Activated CD4-positive, alpha-beta T cell treated with anti-CD3 and anti-CD28 coated beads, Interleukin-10, Interleukin-2, amounts not matched to agents 100 ng/mL and 50 ng/mL, durations not matched to agents 16 hours and 8 hours (primary cell): ENCODE data around the gene ZCCHC9.
"Not testable (repeated sequence)": the region's sequence is repeated elsewhere in the genome, so short reads cannot be mapped to it uniquely, and the experiment has no call there.

Source experiments
- DNase-seq: peaks from one replicate; pipeline ENCODE4 v3.0.0-alpha.2; 2020

The ZCCHC9 gene

GRCh38 chr5:81308836-81309235 is 7.4 kb downstream of the ZCCHC9 start:
- DNase-seq, result no peak

- DNase-seq, result no peak
Observed at GRCh38 chr5:81310402-81311063, 9.1 kb downstream of the ZCCHC9 start.

- DNase-seq, result no peak
Observed at GRCh38 chr5:81313278-81313677, 11.9 kb downstream of the ZCCHC9 start.

DNA sequence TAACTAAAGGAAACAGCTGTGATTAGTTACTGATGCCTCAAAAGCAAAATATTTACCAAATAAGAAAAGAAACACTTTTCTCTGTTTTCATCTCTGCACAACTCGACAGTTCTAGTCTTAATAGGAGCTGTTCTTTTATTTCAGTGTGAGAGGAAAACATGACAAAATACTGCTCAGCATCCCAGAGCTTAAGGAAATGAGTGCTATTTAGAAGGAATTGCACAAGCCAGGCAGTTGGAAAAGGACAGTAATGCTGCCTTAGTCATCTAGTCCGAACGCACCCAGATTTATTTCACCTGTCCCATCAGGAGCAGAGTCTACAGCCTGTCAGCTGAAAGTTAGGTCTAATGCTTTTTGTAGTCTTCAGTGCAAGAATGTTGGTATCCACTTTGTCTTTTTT is 12.3 kb downstream of the ZCCHC9 start:
- no peak for DNase-seq

DNA sequence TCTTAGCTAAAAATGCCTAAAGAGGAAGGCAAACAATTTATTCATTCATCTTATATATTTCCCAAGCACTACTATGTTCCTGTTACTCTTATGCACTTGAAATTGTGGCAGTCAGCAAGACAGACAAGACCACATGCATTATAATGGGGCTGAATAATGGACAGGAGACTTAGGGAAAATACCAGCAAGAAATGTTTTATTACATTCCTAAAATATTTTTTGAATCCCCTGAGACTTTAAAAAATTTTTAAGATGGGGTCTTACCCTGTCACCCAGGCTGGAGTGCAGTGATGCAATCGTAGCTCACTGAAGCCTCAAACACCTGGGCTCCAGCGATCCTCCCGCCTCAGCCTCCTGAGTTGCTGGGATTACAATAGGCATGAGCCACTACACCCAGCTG is 13.2 kb downstream of the ZCCHC9 start:
- DNase-seq, result no peak

DNA sequence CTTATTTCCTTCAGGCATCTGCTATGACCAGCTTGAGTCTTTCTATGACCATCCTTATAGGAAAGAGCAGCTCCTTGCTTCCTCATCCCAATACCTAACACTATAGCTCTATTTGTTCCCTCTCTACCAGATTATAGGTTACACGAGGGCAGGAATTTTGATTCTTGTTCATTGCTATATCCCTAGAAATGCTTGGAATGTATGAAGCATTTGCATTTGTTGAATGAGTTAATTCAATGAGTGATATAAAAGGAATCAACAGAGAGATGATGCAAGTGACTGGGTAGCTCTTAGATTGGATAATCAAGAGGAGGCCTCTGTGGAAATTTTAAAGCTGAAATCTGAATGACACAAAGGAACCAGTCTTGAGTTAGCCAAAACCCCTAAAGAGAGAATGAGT is 13.9 kb downstream of the ZCCHC9 start:
- no peak for DNase-seq

GRCh38 chr5:81315830-81316229 is 14.4 kb downstream of the ZCCHC9 start:
- DNase-seq, result no peak

- DNase-seq, result no peak
Observed at GRCh38 chr5:81316571-81316970, 15.2 kb downstream of the ZCCHC9 start.

DNA sequence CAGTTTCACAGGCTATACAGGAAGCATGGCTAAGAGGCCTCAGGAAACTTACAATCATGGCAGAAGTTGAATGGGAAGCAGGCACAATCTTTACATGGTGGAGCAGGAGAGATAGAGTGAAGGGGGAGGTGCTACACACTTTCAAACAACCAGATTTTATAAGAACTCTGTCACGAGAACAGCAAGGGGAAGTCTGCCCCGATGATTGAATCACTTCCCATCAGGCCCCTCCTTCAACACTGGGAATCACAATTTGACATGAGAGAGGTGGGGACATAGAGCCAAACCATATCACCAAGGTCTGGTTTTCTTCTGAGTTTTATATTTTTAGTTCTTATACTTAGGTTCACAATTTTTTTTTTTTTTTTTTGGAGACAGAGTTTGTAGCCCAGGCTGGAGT is 16.1 kb downstream of the ZCCHC9 start:
- DNase-seq, result no peak

DNA sequence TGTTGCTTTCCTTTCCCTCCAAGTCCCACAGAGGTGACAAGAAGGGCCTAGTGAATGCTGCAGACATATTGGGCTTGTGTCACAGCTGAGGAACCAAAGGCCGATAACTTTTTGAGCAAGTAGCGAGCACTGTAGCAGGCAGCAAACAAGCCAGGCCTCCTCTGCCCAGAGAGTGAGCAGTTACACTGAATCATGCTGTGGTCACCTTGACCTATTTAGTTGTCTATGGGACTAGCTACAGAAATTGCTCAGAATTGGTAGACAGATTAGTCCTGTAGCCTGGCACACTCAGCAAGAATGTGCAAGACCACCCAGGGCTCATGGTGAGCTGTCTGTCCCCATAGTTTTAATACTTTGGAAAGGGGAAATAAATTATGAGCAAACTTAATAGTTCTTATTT is 25.2 kb downstream of the ZCCHC9 start:
- DNase-seq, result peak; percentile 23

DNA sequence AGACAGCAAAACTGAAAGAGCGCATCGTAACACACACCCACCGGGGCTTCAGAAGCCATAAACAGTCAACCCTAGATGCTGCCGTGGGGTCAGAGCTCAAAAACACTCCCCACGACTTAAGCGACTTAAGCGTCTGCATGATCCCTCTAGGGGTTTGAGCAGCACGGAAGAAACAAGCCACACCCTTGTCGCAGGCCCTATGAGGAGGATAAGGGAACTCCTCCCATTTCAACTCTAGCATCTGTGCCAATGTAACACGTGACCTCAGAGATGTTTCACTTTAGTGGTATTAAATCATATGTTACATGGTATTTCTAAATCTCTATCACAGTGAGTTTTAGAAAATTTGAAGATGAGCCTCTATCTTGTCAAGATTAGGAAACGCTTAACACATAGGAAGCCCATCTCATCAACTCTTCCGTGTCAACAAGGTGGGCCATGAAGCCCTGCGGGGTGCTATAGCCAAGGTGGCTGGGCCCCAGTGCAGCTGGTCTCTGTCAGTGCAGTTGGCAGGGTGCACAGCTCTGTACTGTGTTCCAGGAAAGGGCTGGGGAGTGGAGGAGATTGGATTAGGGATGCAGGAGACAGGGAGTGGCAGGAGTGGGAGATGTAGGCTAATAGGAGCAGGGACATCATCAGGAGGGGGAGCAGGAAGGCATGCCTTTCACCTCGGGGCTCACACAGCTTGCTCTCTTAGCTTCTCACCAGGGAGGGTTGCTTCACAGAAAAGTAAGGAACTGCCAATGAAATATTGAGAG is 33.1 kb downstream of the ZCCHC9 start:
- DNase-seq, result peak; percentile 9

- DNase-seq, result no peak
Observed at GRCh38 chr5:81335946-81336345, 34.6 kb downstream of the ZCCHC9 start.

GRCh38 chr5:81336556-81336955 is 35.2 kb downstream of the ZCCHC9 start:
- no peak for DNase-seq

GRCh38 chr5:81337803-81338202 is 36.4 kb downstream of the ZCCHC9 start:
- DNase-seq, result no peak

- not testable (repeated sequence) for DNase-seq
Observed at GRCh38 chr5:81338213-81338612, 36.8 kb downstream of the ZCCHC9 start.

- DNase-seq, result no peak
Observed at GRCh38 chr5:81344736-81345135, 43.3 kb downstream of the ZCCHC9 start.

GRCh38 chr5:81345411-81346003 is 44.1 kb downstream of the ZCCHC9 start:
- no peak for DNase-seq

DNA sequence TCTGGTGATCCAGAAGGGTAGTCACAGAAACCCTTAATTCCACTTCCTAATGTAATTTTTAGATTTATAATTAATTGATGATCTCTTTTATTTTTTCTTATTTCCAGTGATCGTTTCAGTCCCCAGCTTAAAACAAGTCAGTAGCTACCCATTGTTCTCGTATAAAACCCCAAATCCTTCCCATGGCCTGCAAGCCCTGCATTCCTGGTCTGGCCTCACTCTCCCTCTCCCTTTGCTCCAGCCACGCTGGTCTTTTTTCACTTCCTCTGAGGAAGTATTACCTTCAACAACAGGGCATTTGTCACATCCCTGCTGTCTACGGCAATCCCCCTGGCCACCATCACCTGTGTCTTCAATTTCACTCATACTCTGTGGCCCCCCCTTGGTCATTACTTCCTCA is 47.8 kb downstream of the ZCCHC9 start:
- no peak for DNase-seq

GRCh38 chr5:81350507-81350906 is 49.1 kb downstream of the ZCCHC9 start:
- no peak for DNase-seq

DNA sequence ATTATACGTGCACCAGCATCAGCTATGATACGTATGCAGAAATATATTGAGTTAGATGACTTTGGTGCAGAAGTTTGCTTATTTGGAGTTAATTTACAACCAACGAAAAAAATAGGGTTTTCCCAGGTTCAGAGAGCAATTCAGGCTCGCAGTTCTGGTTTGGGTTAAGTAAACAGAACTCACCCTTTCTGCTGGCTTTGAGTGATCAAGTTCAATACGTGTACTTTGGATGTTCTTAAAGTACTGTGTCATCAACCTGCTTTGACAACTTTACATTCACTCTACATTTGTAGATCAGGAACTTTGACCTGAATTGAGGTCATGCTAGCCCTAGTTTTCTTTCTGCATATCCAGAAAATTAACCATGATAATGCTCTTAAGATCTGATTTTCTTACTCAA is 51.8 kb downstream of the ZCCHC9 start:
- DNase-seq, result no peak

GRCh38 chr5:81354093-81354492 is 52.7 kb downstream of the ZCCHC9 start:
- DNase-seq, result no peak

- DNase-seq, result no peak
Observed at GRCh38 chr5:81355291-81356251, 54.2 kb downstream of the ZCCHC9 start.

DNA sequence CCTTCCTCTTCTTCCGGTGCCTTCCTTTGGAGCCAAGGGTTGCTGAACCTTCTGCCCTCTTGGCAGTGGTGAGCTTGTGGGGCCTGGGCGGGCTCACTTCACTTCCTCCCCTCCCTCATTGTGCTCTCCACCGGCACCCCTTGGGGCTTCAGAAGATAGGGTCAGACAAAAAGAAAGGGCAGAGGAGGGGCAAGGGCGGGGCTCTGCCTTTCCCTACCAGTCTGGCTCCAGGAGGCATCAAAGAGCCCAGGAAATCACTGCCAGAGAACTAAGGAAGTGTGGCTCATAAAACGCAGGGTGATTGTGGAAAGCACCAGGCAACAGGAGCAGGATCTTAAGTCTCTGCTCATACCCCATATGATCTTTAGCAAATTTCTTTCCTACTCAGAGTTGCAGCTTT is 57.7 kb downstream of the ZCCHC9 start:
- no peak for DNase-seq
